ENCODE measurements around the gene FOXA2.

GRCh38 chr20:22559711-22560318 is 24.6 kb downstream of the FOXA2 start:
- TF ChIP-seq POLR2A (IDR thresholded peaks at IDR 0.05) (no peak), CTCF (IDR thresholded peaks at IDR 0.05) (no peak)
